Fibroblast of skin of left quadriceps (primary cell): ENCODE measurements around the gene STRA6.

Experiments used
- DNase-seq, 2 experiments: peaks; one replicate each; pipeline ENCODE4 v3.0.0-alpha.2; 2013; ENCODE audit warnings: low read depth in 2 of 2

The STRA6 gene

GRCh38 chr15:74132681-74133651, 69.6 kb downstream of the STRA6 start:
- no peak for DNase-seq

DNA sequence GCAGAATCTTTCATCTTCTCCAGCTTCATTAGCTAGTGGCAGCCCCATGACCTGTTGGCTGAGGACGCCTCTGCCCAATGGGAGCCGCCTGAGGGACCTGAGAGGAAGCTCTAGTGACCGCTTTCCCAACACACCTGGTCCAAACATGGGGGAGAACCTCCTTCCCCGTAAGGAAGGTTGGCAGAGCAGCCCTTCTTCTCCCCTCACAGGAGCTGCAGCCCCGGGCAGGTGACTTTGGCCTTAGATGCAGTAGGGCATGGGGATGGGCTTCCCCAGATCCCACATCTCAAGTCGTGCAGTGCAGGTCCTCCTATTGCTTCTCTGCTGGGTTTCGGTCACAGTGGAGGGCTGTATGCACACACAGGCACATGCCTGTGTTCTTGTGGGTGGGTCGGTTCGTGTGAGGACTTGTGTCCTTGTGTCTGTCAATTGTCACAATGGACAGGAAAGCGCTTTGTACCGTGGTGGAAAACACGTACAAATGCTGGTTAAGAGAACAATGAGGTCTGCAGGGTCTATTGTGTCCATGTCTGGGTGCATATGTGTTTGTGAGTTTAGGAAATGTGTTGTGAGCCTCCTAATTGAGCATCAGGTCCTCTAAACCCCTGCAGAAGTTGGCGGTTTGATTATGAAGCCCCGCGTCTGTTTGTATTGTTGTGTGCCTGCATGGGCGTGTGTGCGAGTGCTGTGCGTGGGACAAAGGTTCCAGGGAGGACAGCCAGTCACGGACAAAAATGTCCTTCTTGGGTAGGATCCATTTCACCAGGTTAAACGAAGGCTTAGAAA, 70.8 kb downstream of the STRA6 start:
- DNase-seq: no peak

- DNase-seq: no peak
These were observed 71.5 kb downstream of the STRA6 start for GRCh38 chr15:74130849-74131627.

- no peak for DNase-seq
These were observed 72.3 kb downstream of the STRA6 start, which contains the start of gene ISLR2 for GRCh38 chr15:74130155-74130848. ISLR2 (plus strand) TSS chr15:74130586; CDS start chr15:74132755, 2,169 bp downstream.

DNA sequence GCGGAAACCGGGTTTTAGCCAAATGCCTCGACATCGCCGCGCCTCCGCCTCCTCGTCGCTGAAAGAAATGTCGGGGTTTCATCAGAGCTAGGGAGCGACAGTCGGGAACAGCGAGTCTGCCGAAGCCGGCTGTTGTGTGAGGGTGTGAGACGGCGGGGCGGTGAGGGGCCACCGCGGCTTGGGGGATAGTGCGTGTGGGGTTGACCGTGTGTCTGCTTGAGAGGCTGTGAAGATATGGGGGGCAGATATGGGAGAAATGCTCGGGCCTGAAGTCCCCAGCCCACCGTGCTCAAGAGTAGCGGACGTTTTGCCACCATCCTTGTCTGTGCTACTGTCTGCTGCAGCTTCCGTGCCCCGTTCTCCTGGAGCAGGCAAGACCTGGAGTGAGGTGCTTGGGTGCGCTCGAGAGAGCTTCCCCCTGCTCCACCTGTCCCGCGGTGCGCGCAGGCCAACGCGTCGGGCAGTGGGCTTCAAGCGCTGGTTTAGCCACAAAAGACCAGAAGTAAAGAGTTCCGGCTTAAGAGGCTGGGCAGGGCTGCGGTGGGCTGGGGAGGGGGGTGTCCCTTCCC, 72.9 kb downstream of the STRA6 start:
- DNase-seq: no peak
